Esophagus squamous epithelium (tissue), 5 donors: Measurements from ENCODE around the gene CSNK1G2. TPM values are rescaled to one million over a fixed set of nuclear protein-coding genes. Genes with fewer than 3 reads are reported as not detected.

Source experiments
- DNase-seq: peaks from one replicate; lab custom pipeline; 2025; lab: John Stamatoyannopoulos, UW
- H3K27ac ChIP-seq, 4 donors: fragments of 200-600 bp; sonication (generic); one replicate each; pipeline ENCODE4 v1.5.1; 2016 to 2019; ENCODE audit warnings: mild to moderate bottlenecking in 1 of 4
- H3K27me3 ChIP-seq, 4 donors: fragments of 200-600 bp; sonication (generic); 1 replicate in 3 of 4; 2 replicates in 1 of 4; pipeline versions ENCODE4 v1.5.1 to v1.6.0; 2017 to 2021; ENCODE audit warnings: antibody characterized with exemption in 1 of 4
- H3K36me3 ChIP-seq, 3 donors: fragments of 200-600 bp; sonication (generic); one replicate each; pipeline ENCODE4 v1.5.1; 2016 to 2019
- H3K4me1 ChIP-seq, 3 donors: fragments of 200-600 bp; sonication (generic); one replicate each; pipeline ENCODE4 v1.5.1; 2017 to 2019
- H3K4me3 ChIP-seq, 4 donors: fragments of 200-600 bp; sonication (generic); 1 replicate in 3 of 4; 2 replicates in 1 of 4; pipeline ENCODE4 v1.5.1; 2016 to 2019; ENCODE audit warnings: mild to moderate bottlenecking in 2 of 4, moderate library complexity in 1 of 4
- H3K9me3 ChIP-seq, 3 donors: fragments of 200-600 bp; sonication (generic); one replicate each; pipeline ENCODE4 v1.5.1; 2016 to 2019
- CTCF ChIP-seq, 6 experiments: fragments of 450-650 bp in 4 of 6; fragments of 200-600 bp in 2 of 6; sonication (generic) in 2 of 6; IDR thresholded peaks; one replicate each; pipeline ENCODE4 v1.5.1; 2016 to 2019; ENCODE audit warnings: antibody characterized with exemption in 6 of 6, mild to moderate bottlenecking in 4 of 6, moderate library complexity in 4 of 6
- POLR2A ChIP-seq, 4 donors: fragments of 450-650 bp; IDR thresholded peaks; one replicate each; pipeline ENCODE4 v1.6.1; 2017; ENCODE audit warnings: antibody characterized with exemption in 4 of 4, mild to moderate bottlenecking in 4 of 4, moderate library complexity in 3 of 4
- WGBS, 2 donors: methylation state at CpG; one replicate each; pipeline ENCODE4 v1.1.5; 2018; 5-methylcytosine and 5-hydroxymethylcytosine counted together
- intact Hi-C: fragments of 100-400 bp; cut with DNase I; formaldehyde crosslinking; loops from one replicate; pipeline ENCODE4 v1.15.0; 2022
- total RNA-seq, 4 donors: library from RNA; depleted of rRNA; stranded (reverse); fragments of >200 nt; gene quantifications; one replicate each; pipeline ENCODE4 v1.1.0, GENCODE V29; 2016
- donor health status: DM: yes; HTN: yes; CAD: no.

Gene CSNK1G2
- total RNA-seq, 4 donors from 2014 or later, result 40.4 to 68.9 (median 60.3) TPM

GRCh38 chr19:1997353-1998233, 56.6 kb downstream of the CSNK1G2 start:
- H3K9me3 ChIP-seq, result no peaks in the 10 kb centered on the region
- H3K4me1 ChIP-seq, result no peaks in the 10 kb centered on the region
- peaks cover 0 to 94% (median 15%) of the 10 kb centered on the region in 3 donors for H3K36me3 ChIP-seq
- no peak overlapping the region for H3K4me3 ChIP-seq
- TF ChIP-seq POLR2A (IDR thresholded peaks at IDR 0.05) (no peak), CTCF (IDR thresholded peaks at IDR 0.05) (no peak)
- H3K27me3 ChIP-seq, result no peaks in the 10 kb centered on the region
- no peak overlapping the region for H3K27ac ChIP-seq
- intact Hi-C loops, result no loop called here
- DNase-seq, result no peak
- WGBS, 2 donors, result 78 to 88% methylated on average over 17 to 29 of the region's 31 CpGs

- 92% methylated on average over 30 of the region's 52 CpGs; no CpG with 5 or more reads in 1 of the 2 donors for WGBS, 2 donors
- intact Hi-C loops, result no loop called here
- H3K27ac ChIP-seq, result no peak overlapping the region
- H3K36me3 ChIP-seq, result peaks cover 0 to 94% (median 10%) of the 10 kb centered on the region in 3 donors
- H3K4me1 ChIP-seq, result no peaks in the 10 kb centered on the region
- no peaks in the 10 kb centered on the region for H3K9me3 ChIP-seq
- DNase-seq, result no peak
- TF ChIP-seq CTCF (IDR thresholded peaks at IDR 0.05) (no peak), POLR2A (IDR thresholded peaks at IDR 0.05) (no peak)
- no peak overlapping the region for H3K4me3 ChIP-seq
- no peaks in the 10 kb centered on the region for H3K27me3 ChIP-seq
Observed at GRCh38 chr19:1998712-1999708, 58.0 kb downstream of the CSNK1G2 start.

GRCh38 chr19:1999856-2000515, 59.0 kb downstream of the CSNK1G2 start:
- no peak for TF ChIP-seq POLR2A (IDR thresholded peaks at IDR 0.05)
- no peak for TF ChIP-seq CTCF (IDR thresholded peaks at IDR 0.05)
- Histone ChIP-seq H3K27ac (no peak overlapping the region), H3K4me3 (no peak overlapping the region), H3K9me3 (no peaks in the 10 kb centered on the region), H3K27me3 (no peaks in the 10 kb centered on the region), H3K4me1 (no peaks in the 10 kb centered on the region), H3K36me3 (peaks cover 0 to 94% (median 10%) of the 10 kb centered on the region in 3 donors)
- no peak for DNase-seq
- intact Hi-C loops, result no loop called here
- 81 to 94% methylated on average over 13 to 19 of the region's 26 CpGs for WGBS, 2 donors

- no peaks in the 10 kb centered on the region for H3K9me3 ChIP-seq
- intact Hi-C loops, result no loop called here
- DNase-seq, result no peak
- peaks cover 0 to 69% (median 5%) of the 10 kb centered on the region in 3 donors for H3K36me3 ChIP-seq
- no peak overlapping the region for H3K4me3 ChIP-seq
- TF ChIP-seq CTCF (IDR thresholded peaks at IDR 0.05), result no peak
- no peak for TF ChIP-seq POLR2A (IDR thresholded peaks at IDR 0.05)
- WGBS, 2 donors, result 87 to 88% methylated on average over 4 of the region's 4 CpGs
- no peak overlapping the region for H3K27ac ChIP-seq
- H3K27me3 ChIP-seq, result no peaks in the 10 kb centered on the region
- H3K4me1 ChIP-seq, result no peaks in the 10 kb centered on the region
Observed at GRCh38 chr19:2003874-2004273, 62.9 kb downstream of the CSNK1G2 start.
